GM19395 (cell line): ENCODE results near the gene SRRM4.

Source experiments
- ATAC-seq: cut with Tn5 transposase; IDR thresholded peaks from one replicate; pipeline ENCODE4 v1.9.1; 2021; ENCODE audit warnings: mild to moderate bottlenecking, moderate library complexity; ENCODE audit not compliant: unreplicated experiment

The SRRM4 gene

GRCh38 chr12:119157978-119158377 lies 176.6 kb downstream of the SRRM4 start:
- no peak for ATAC-seq

- ATAC-seq = no peak
Observed at GRCh38 chr12:119158402-119158801, 177.1 kb downstream of the SRRM4 start.

GRCh38 chr12:119159844-119160243 lies 178.5 kb downstream of the SRRM4 start:
- no peak for ATAC-seq

GRCh38 chr12:119167902-119168301 lies 186.6 kb downstream of the SRRM4 start:
- ATAC-seq = no peak

GRCh38 chr12:119168721-119169120 lies 187.4 kb downstream of the SRRM4 start:
- no peak for ATAC-seq

- no peak for ATAC-seq
Observed at GRCh38 chr12:119169150-119169549, 187.8 kb downstream of the SRRM4 start.

- no peak for ATAC-seq
Observed at GRCh38 chr12:119171291-119171690, 189.9 kb downstream of the SRRM4 start.

- ATAC-seq = no peak
Observed at GRCh38 chr12:119171691-119172425, 190.5 kb downstream of the SRRM4 start.

- ATAC-seq = no peak
Observed at GRCh38 chr12:119175081-119175480, 193.7 kb downstream of the SRRM4 start.

GRCh38 chr12:119176267-119177055 lies 195.1 kb downstream of the SRRM4 start:
- ATAC-seq = no peak

GRCh38 chr12:119177056-119177325 lies 195.7 kb downstream of the SRRM4 start:
- ATAC-seq = no peak

- no peak for ATAC-seq
Observed at GRCh38 chr12:119177724-119178380, 196.5 kb downstream of the SRRM4 start.

GRCh38 chr12:119178544-119179334 lies 197.4 kb downstream of the SRRM4 start, which contains the start of gene HSPB8:
Gene HSPB8 (plus strand): TSS chr12:119178931. CDS start chr12:119179313, 382 bp downstream.
- ATAC-seq = no peak

- ATAC-seq = no peak
Observed at GRCh38 chr12:119179335-119180021, 198.1 kb downstream of the SRRM4 start.

- no peak for ATAC-seq
Observed at GRCh38 chr12:119180380-119181040, 199.2 kb downstream of the SRRM4 start.

- ATAC-seq = no peak
Observed at GRCh38 chr12:119181202-119181601, 199.9 kb downstream of the SRRM4 start.

- no peak for ATAC-seq
Observed at GRCh38 chr12:119181944-119182343, 200.6 kb downstream of the SRRM4 start.

GRCh38 chr12:119182701-119183493 lies 201.6 kb downstream of the SRRM4 start:
- no peak for ATAC-seq
